ENCODE data around the gene LGR6.

The LGR6 gene

GRCh38 chr1:202302166-202302565 lies 108.6 kb downstream of the LGR6 start:
- DNase-seq, result no peak

GRCh38 chr1:202304375-202304774 lies 110.8 kb downstream of the LGR6 start:
- no peak for DNase-seq

GRCh38 chr1:202305168-202305567 lies 111.6 kb downstream of the LGR6 start:
- DNase-seq, result no peak

GRCh38 chr1:202306535-202307345 lies 113.1 kb downstream of the LGR6 start:
- no peak for DNase-seq

GRCh38 chr1:202310071-202310725 lies 116.6 kb downstream of the LGR6 start:
- no peak for DNase-seq

- DNase-seq, result no peak
These were observed 117.1 kb downstream of the LGR6 start for GRCh38 chr1:202310746-202311145.

GRCh38 chr1:202311875-202312635 lies 118.5 kb downstream of the LGR6 start:
- DNase-seq, result no peak

GRCh38 chr1:202315576-202316168 lies 122.1 kb downstream of the LGR6 start:
- peak; percentile 32 to 70 (median 61) for DNase-seq

- DNase-seq, result no peak
These were observed 122.6 kb downstream of the LGR6 start for GRCh38 chr1:202316186-202316585.

- no peak for DNase-seq
These were observed 124.6 kb downstream of the LGR6 start for GRCh38 chr1:202317941-202318925.

GRCh38 chr1:202319381-202320080 lies 125.9 kb downstream of the LGR6 start:
- peak in 1 of 5 experiments; percentile 17 for DNase-seq

- no peak for DNase-seq
These were observed 126.4 kb downstream of the LGR6 start for GRCh38 chr1:202320081-202320405.

- no peak for DNase-seq
These were observed 130.1 kb downstream of the LGR6 start for GRCh38 chr1:202323731-202324130.

GRCh38 chr1:202324646-202325045 lies 131.0 kb downstream of the LGR6 start:
- no peak for DNase-seq

- DNase-seq, result no peak
These were observed 136.3 kb downstream of the LGR6 start for GRCh38 chr1:202329891-202330290.

- no peak for DNase-seq
These were observed 140.3 kb downstream of the LGR6 start for GRCh38 chr1:202333861-202334260.

GRCh38 chr1:202343652-202344349 lies 150.2 kb downstream of the LGR6 start:
- peak in 2 of 5 experiments; percentile 31 to 68 for DNase-seq

GRCh38 chr1:202348005-202348508 lies 154.5 kb downstream of the LGR6 start:
- DNase-seq, result no peak

GRCh38 chr1:202348509-202349205 lies 155.1 kb downstream of the LGR6 start, which contains the start of gene PPP1R12B:
PPP1R12B (plus strand) TSS chr1:202348699; CDS start chr1:202348852, 153 bp downstream.
- peak; percentile 83 to 99 (median 93) for DNase-seq

Measured in T-helper 2 cell (primary cell).